Body of pancreas (tissue), 4 donors: Measurements from ENCODE around the gene CDK5RAP2.

ENCODE experiments used
- POLR2A ChIP-seq, 3 donors: fragments of 450-650 bp; IDR thresholded peaks; one replicate each; pipeline ENCODE4 v1.6.1; 2016; ENCODE audit warnings: antibody characterized with exemption in 3 of 3, mild to moderate bottlenecking in 2 of 3
- TF ChIP-seq, protein P1 (sequence below), 7 experiments: fragments of 450-650 bp in 4 of 7; fragments of 200-600 bp in 3 of 7; sonication (generic) in 3 of 7; IDR thresholded peaks; one replicate each; pipeline ENCODE4 v1.5.1; 2016 to 2019; ENCODE audit warnings: antibody characterized with exemption in 7 of 7

DNA sequence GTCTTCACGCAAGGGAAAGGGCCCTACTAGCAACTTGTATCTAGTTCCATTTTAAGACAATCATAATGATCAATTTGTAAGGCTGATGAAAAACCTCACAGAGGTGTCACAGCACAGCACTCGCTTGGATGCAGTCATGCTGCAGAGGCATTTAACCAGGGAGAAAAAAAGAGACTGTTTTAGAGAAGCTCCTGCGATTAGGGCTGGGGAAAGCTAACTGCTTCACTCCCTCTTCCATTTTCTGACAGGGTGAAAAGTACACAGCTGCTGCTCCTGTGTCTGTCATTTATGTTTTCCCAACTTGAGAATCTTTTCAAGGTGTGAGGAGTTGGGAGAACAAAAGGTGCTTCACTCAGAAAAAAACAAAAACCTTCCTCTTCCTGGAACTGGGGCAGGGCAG lies 106.4 kb downstream of the CDK5RAP2 start:
- TF ChIP-seq, protein P1, sequence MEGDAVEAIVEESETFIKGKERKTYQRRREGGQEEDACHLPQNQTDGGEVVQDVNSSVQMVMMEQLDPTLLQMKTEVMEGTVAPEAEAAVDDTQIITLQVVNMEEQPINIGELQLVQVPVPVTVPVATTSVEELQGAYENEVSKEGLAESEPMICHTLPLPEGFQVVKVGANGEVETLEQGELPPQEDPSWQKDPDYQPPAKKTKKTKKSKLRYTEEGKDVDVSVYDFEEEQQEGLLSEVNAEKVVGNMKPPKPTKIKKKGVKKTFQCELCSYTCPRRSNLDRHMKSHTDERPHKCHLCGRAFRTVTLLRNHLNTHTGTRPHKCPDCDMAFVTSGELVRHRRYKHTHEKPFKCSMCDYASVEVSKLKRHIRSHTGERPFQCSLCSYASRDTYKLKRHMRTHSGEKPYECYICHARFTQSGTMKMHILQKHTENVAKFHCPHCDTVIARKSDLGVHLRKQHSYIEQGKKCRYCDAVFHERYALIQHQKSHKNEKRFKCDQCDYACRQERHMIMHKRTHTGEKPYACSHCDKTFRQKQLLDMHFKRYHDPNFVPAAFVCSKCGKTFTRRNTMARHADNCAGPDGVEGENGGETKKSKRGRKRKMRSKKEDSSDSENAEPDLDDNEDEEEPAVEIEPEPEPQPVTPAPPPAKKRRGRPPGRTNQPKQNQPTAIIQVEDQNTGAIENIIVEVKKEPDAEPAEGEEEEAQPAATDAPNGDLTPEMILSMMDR (IDR thresholded peaks at IDR 0.05): no peak
- no peak for TF ChIP-seq POLR2A (IDR thresholded peaks at IDR 0.05)
